Urothelium cell line (cell line): ENCODE measurements around the gene PDHX.
"Not testable (repeated sequence)": the region's sequence is repeated elsewhere in the genome, so short reads cannot be mapped to it uniquely, and the experiment has no call there.

ENCODE experiments used
- DNase-seq: peaks from one replicate; pipeline ENCODE4 v3.0.0; 2011; ENCODE audit warnings: low spot score, mixed read lengths
- FAIRE-seq: peaks from 2 replicates; lab custom pipeline; 2011; peaks lifted over from hg19 to GRCh38; lab: Jason Lieb, UNC

Gene PDHX

DNA sequence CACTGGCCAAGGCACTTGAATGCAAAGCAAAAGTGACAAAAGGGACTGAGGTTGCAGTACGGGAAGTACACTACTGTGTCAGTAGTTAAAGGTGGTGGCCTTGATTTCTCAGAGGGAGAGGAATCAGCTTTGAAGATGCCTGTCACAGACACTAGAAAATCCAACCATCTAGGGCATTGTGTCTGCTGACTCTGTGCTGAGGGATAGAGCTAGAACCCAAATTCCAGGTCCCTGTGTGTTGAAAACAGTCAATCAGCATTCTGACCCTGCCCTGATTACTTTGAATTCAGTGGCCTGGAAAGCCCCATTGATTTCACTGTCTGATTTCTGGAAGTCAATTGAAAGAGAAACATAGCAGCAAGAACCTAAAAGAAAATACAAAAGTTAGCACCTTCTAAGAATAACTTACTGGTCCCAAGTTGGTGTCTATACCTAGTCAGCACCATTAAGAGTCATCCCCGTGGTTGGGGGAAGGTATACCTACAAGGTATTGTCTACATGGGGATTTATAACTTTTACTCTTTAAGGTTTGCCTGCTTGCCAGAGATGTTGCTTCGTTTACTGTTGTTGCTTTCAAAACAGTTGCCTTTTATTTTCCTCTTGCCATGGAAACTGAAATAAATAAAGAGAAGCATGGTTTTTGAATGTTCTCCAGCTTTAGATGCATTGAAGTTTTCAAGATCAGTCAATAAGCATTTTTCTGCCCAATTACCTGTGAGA lies 97.3 kb downstream of the PDHX start:
- FAIRE-seq: no peak
- no peak for DNase-seq

DNA sequence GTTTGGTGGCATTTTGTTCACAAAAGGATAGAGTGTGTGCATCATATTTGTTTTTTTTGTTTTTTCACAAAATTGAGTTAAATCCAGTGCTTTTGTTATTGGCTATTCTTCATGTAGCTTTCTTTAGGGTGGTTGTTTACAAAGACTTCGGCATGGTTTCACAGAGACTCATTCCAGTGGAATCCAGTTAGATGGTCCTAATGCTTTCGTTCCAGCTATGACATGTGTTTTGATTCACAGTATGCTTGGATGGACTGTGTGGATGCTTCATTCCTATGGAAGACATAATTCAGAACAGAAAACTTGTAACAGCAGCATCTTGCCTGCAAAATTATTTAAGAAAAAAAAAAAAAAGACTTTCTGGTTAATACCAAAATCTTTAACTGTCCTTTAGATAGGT lies 97.9 kb downstream of the PDHX start:
- FAIRE-seq (no peak), DNase-seq (no peak)

DNA sequence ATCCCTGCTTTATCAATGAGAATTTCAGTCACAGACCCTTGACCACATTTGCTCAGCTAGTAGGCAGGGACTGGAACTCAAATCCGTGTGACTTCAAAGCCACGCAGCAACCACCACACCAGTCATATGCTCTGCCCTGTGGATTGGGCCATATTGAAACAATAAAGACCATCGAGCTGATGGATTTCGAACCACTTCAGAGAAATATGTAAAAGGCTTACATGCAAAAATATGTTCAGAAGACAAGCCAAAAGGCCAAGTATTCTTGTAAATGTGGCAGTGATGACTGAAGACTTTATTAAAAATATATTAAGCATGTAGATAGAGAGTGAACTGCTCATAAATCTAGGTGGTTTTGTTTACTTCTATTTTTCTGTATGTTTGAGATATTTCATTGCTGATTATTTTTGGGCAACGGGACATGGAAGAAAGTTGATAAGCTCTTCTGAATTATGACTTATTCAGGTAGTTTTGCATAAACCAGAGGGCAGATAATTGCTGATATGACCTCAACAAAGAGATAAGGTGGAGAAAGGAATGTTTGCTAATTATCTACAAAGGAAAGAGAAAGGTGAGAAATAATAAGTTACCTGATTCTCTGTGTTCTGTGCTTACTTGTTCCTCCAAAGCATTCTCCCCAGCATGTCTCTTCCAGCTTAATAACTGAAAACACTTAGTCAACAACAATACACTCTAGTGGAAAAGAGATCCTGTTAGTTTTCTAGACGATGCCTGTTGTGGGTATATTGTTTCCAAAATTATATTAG lies 99.4 kb downstream of the PDHX start:
- no peak for DNase-seq
- FAIRE-seq: no peak

DNA sequence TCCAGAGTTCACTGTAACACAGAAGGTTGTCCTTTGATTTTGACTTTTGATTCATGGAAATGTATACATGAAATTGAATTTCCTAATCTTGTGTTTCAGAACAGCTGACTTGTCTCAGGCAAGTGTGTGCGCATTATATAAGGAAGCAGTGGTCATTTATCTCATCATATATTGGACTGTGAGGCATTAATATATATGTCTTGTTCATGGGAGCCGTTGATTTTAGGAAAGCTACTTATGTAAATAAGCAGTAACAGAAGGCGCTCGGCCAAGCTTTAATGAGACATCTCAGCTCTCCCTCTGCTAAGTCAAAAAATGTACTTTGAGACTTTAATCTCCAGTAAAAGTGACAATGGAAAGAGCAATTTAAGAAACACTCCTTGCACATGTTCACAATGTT lies 100.5 kb downstream of the PDHX start:
- no peak for FAIRE-seq
- DNase-seq: no peak

DNA sequence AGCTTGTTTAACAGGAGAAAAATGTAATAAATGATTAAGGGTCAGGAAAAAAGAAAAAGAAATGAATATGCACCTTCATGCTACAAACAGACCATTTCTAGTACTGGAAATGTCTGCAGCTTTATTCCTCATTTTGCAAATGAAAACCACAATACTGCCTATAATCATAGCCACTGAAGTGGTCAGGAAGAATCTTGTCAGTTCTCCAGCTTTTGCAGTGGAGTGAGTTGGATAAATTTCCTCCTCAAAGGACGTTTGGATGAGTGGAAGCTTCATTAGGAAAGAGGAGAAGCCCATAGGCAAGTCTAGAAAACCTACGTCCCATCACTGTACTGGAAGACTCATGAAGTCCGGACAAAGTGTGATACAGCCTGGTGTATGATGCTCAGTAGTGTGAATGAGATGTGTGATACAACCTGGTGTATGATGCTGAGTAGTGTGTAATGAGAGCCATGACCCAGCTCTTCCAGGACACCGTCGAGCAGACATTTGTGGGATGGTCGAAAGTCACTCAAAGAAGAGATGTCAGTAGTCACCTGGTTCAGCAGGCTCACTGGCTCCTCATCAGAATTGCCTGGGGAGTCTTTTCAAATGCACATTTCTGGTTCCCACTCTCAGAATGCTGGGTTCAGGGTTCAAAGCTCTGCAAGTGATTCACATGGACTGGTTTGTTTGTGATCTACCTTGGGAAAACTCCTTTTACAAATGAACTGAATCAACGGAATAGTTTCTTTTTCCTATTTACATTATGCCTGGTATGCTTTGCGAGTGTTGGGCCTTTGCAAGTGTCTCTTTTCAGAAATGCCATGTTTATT lies 101.3 kb downstream of the PDHX start:
- FAIRE-seq (no peak), DNase-seq (no peak)

DNA sequence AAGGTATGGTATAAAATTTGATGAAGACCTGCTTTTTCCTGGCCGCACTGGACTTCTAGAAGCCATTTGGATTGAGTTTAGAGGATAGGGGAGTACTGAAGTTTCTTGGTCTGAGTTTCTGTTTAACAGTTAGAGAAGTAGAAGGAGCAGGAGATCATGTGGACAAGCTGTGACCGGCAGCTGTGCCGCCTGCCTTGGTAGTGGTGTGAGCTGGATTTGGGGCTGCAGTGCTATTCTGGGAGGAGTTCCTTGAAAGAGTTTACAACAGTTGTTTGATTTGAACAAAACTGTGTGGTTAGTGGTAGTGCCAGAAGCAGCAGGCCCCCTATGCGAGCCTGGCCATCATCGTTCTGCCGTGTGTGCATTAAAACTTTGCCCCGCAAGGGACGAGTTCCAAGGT lies 105.2 kb downstream of the PDHX start:
- no peak for DNase-seq
- no peak for FAIRE-seq

DNA sequence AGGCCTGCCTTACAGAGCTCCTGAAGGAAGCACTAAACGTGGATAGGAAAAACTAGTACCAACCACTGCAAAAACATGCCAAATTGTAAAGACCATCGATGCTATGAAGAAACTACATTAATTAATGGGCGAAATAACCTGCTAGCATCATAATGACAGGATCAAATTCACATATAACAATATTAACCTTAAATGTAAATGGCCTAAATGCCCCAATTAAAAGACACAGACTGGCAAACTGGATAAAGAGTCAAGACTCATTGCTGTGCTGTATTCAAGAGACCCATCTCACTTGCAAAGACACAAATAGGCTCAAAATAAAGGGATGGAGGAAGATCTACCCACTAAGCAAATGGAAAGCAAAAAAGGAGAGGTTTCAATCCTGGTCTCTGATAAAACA lies 107.5 kb downstream of the PDHX start:
- not testable (repeated sequence) for FAIRE-seq, DNase-seq

DNA sequence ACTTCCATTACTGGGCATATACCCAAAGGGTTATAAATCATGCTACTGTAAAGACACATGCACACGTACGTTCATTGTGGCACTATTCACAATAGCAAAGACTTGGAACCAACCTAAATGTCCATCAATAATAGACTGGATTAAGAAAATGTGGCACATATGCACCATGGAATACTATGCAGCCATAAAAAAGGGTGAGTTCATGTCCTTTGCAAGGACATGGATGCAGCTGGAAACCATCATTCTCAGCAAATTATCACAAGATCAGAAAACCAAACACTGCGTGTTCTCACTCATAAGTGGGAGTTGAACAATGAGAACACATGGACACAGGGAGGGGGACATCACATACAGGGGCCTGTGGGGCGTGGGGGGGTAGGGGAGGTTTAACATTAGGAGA lies 111.6 kb downstream of the PDHX start:
- FAIRE-seq, DNase-seq: not testable (repeated sequence)

DNA sequence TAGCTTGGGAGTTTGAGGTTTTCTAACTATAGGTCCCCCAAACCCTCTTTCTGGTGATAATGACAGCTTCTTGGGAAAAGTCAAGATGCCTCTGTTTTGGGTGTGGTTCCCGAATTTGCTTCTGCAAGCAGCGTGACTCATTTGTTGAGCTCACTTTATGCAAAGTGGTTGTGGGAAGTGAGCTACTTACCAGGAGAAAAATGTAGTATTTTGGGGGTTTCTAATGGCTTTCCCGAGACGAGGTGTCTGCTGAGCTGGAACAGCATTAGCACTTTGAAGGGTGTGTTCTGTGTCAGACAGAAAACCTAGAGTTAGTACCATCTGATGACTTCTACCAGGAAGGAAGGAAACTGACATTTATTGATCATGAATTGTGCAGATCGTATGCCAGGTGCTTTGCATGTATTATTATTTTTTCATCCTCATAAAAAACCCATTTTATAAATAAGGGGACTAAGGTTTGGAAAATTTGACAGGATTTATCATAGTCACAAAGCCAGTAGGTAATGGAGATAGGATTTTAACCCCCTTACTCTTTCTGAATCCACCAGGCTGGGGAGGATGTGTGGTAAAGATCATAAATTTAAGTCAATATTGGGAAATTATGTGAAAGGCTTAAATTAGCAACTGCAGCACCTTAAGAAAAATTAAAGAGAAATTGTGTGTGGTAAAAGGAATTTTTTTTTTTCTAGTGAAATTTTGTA lies 113.7 kb downstream of the PDHX start:
- FAIRE-seq (no peak), DNase-seq (peak; percentile 31)

DNA sequence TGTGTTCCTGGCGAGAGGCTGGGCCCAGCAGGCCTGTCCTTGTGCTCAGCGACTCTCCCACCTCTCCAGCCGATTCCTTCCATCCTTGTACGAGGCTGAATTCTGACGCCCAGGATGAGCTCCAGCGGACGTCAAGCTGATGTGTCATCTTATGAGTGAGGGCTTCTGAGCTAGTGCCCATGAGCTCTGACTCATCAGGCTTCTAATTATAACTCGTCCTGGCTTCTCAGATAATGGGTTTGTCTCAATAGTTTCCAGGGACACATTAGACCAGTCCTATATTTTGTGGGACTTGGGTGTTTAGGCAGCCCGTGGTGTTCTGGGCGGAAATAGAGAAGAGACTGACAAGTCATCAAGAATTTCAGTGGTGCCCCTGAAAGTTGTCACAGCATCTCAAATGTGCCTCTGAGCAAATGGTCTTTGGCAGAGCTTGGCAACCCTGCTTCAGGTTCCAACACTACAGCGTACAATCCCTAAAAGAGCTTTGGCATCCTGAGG lies 114.3 kb downstream of the PDHX start:
- DNase-seq (peak; percentile 89), FAIRE-seq (no peak)

DNA sequence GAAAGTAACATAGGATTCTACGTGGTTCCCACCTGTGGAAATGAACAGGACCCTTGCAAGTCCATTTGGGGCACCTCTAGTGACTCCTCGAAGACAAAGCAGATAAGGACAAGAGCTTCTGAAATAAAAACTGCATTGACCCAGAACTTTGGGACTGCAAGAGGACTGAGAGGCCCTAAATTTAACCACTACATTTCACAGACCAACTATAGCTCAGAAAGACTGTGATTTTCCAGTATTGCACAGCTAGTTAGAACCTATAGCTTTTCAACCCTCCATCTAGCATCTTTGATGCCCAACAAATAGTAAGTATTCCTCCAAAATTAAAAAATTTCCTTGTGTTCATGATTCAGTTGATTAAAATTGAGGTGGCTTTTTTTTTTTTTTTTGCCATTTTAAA lies 114.9 kb downstream of the PDHX start:
- no peak for FAIRE-seq
- no peak for DNase-seq

DNA sequence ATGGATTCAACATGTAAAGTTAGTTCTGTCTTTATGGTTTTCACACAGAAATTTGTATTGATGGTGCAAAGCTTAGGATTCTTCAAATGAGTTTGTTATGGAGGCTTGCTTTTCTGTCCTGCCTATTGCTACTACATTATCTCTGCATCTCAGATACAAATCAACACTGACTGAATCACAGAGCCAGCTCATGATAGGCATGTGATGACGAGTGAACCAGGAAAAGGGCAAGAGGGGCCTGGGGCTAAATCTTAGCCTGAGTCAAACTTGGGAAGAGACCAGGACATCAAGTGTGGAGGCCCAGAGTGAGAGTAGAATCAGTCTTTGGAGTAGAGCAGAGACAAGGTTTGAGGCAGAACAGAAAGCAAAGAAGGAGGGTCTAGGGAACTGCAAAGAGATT lies 115.4 kb downstream of the PDHX start:
- FAIRE-seq: no peak
- no peak for DNase-seq

DNA sequence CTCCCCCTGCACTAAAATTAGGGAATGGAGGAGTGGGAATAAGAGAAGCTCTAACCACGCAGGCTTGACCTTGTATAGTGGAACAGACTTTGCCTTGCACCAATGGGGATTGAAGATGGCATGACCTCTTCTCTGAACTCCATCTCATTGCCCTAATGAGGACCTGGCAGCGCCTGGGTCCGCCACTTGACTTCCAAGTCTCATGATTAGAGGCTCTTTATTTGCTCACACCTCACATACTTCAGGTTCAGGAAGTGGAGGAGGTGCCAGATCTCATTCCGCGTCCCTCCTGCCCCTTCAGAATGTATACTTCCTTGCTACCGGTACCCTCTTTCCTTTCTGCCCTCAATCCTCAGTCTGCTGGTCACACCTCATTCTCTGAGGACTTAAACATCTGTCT lies 116.6 kb downstream of the PDHX start:
- FAIRE-seq (no peak), DNase-seq (no peak)

DNA sequence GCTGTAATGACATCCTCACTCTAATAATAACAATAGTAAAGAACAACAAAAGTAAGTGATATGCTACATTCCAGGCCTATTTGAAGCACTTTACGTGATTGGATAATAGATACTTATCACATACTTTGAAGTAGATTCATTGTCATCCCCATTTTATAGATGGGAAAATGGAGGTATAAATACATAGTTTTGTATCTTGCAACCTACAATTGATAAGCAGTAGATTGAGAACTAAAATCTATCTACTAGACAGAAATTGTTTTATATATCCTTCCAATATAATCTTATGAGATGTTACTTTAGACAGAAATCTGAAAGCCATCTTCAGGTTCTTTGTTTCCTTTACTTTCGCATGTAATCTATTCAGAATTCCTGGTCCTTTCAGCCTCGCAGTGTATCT lies 118.0 kb downstream of the PDHX start:
- FAIRE-seq (no peak), DNase-seq (no peak)

DNA sequence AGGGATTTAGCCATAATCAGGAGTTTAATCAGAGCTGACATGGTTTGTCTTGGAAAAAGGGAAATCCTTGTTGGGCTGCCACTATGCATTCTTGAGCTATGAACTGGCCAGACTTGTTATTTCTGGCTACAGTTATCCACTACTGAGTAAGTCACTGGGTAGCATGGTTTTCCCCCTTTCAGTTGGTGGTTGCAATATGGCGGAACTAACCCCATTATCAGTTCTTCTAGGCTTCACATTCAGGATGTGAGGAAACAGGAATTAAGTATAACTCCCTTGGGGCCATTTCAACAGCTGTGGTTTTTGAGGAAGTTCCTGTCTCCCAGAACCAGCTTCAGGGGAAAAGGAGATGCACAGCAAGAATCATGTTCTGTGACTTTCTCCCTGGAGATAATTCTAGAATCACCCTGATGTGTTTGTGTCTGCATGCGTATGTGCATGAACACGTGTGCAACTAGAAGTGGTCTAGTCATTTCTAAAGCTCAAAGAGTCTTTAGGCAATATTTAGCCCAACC lies 119.5 kb downstream of the PDHX start:
- no peak for DNase-seq
- FAIRE-seq: no peak

DNA sequence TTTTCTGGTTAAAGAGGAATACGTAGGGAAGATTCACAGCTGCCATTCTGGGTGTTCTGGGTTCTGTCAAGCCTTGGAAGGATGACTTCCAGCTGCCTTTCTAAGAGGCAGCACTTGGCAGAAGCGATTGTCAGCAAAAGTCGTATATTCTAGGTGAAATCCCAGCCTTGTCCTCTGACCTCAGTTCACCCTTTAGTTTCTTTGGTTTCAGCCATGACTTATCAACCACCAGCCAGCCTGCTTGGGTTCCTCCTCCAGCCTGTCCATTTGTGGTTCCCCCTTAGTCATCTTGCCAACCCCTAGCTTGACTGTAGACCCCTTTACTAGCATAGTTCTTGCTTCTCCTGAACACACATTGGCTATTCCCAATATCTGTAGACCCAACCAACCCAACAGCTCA lies 120.2 kb downstream of the PDHX start:
- FAIRE-seq (no peak), DNase-seq (no peak)

DNA sequence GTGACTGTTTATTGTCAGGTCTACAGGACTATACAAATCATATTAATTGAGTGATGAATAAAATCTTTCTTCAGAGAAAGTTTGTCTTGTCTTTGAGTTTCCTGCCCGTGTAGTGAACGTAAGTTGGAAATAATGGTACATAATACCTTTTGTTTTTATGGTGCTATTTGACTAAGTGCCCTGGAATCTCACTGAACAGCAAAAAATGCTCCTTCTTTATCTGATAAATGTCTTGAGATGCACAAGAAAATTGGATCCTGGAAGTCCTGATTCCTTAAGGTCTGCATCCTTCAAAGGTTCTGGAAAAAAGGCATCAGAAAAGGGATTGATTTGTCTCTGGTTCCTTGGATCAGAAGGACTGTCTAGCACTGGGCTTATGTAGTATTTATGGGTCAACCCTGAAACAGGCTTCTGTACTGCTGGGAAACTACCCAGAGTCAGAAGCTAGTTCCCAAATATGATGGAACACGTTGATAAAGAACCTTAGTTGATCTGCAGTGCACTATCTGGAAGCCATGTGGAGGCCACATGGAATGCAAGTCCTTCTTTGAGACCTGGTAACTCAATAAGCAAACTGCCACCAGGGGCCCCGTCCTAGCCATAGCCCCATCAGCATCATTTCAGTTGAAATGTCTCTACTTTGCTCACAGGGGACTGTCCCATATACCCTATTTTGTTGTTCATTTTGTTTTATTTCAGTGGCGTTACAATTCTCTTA lies 122.0 kb downstream of the PDHX start:
- no peak for DNase-seq

DNA sequence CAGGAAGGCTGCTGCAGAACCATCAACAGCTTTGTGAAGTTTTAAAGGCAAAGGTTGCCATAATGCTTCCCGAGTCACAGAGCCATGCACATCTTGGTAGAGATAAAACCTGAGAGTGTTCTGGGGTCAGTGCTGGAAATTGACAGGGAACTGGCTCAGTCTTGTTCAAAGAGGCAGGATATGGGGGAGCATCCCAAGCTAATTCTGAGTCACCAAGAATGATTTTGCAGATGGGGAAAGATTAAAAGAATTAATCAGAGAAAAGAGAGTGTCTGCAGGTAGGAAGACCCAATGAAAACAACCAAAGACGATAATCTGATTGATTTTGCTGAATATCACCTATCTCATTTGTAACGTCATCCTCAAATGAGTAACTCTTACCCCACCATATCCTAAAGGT lies 122.7 kb downstream of the PDHX start:
- DNase-seq: no peak
- no peak for FAIRE-seq

More for the DNA sequence above, 122.0 kb downstream of the PDHX start:
- FAIRE-seq: no peak

DNA sequence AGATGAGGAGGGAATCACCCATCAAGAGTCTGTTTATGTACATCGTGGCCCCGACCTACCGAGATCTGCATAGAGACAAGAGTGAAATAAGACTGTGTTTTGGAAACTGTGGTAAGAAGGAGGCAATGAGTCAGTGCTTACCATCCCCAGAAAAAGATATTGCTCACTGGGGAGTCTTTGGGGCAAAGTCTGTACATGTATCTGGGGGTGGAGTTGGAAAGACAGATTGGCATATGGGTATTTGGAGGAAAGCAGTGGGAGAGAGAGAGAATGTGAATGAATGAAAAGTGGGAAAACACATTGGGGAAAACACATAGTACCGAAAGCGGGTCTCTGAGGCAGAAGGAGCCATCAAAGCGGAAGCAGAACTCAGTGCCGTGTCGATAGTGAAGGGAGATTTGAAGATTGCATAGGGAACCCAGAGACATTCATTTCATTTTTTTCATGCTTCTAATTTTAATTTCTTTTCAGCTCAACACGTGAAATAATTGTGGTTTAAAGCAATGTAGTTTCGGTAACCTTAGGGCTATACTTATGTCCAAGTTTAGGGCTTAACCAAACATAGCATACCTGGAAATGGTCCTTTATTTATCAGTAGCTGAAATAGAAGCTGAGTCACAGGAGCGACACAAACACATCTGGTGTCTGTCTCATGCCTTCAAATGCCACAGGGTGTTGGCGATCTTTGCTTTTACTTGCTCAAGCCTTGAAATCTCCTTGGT lies 124.0 kb downstream of the PDHX start:
- no peak for FAIRE-seq
- peak; percentile 47 for DNase-seq
